DND-41 (cell line): ENCODE measurements around the gene A2ML1.

Experiments used
- CTCF ChIP-seq: IDR thresholded peaks from 2 replicates; pipeline ENCODE4 v1.5.1; 2012; ENCODE audit warnings: borderline replicate concordance, low read length, moderate library complexity, mild to moderate bottlenecking; ENCODE audit not compliant: poor library complexity, severe bottlenecking; ENCODE audit errors: extremely low read depth
- EZH2 ChIP-seq: IDR thresholded peaks from 3 replicates; pipeline ENCODE4 v1.6.1; 2012; ENCODE audit warnings: borderline replicate concordance, low read depth, mild to moderate bottlenecking, moderate library complexity, low read length, inconsistent platforms; ENCODE audit not compliant: severe bottlenecking

- no peak for TF ChIP-seq CTCF
- no peak for TF ChIP-seq EZH2
These were observed 64.9 kb downstream of the A2ML1 start for GRCh38 chr12:8887285-8887715.
